Gastrocnemius medialis (tissue), 4 donors: ENCODE data around the gene NACC1. TPM values are rescaled to one million over a fixed set of nuclear protein-coding genes. Genes with fewer than 3 reads are reported as not detected.
A peak's percentile ranks its signal among the peaks of the same experiment; 100 is the strongest.

Experiments
- ATAC-seq, 2 donors: fragments of 150-250 bp; one replicate each; pipeline ENCODE4 v1.9.1; 2016
- DNase-seq, 2 donors: peaks; one replicate each; pipeline ENCODE4 v3.0.0-alpha.2; 2019
- H3K27ac ChIP-seq, 4 donors: fragments of 200-600 bp; sonication (generic); 1 replicate in 1 of 4; 2 replicates in 3 of 4; pipeline ENCODE4 v1.5.1; 2016 to 2018; ENCODE audit warnings: mild to moderate bottlenecking in 2 of 4, moderate library complexity in 1 of 4
- H3K27me3 ChIP-seq, 3 donors: fragments of 200-600 bp; sonication (generic) in 2 of 3; 1 replicate in 1 of 3; 2 replicates in 2 of 3; pipeline versions ENCODE4 v1.5.1 to v1.6.0; 2016 to 2019; ENCODE audit warnings: mild to moderate bottlenecking in 1 of 3, moderate library complexity in 1 of 3
- H3K36me3 ChIP-seq, 2 donors: fragments of 200-600 bp; sonication (generic) in 1 of 2; one replicate each; pipeline ENCODE4 v1.5.1; 2017 to 2018
- H3K4me1 ChIP-seq, 2 donors: fragments of 200-600 bp; sonication (generic) in 1 of 2; one replicate each; pipeline ENCODE4 v1.5.1; 2016 to 2017; ENCODE audit warnings: mild to moderate bottlenecking in 2 of 2
- H3K4me3 ChIP-seq, 4 donors: fragments of 200-600 bp; sonication (generic) in 3 of 4; 1 replicate in 1 of 4; 2 replicates in 3 of 4; pipeline ENCODE4 v1.5.1; 2016 to 2019; ENCODE audit warnings: mild to moderate bottlenecking in 2 of 4
- H3K9me3 ChIP-seq, 3 donors: fragments of 200-600 bp; sonication (generic) in 2 of 3; 1 replicate in 1 of 3; 2 replicates in 2 of 3; pipeline ENCODE4 v1.5.1; 2016 to 2019
- POLR2A ChIP-seq, 2 donors: fragments of 450-650 bp; IDR thresholded peaks; one replicate each; pipeline ENCODE4 v1.6.1; 2017; ENCODE audit warnings: antibody characterized with exemption in 2 of 2, mild to moderate bottlenecking in 2 of 2, moderate library complexity in 2 of 2
- in situ Hi-C, 4 donors: fragments of 200-750 bp; cut with MboI; loops; one replicate each; pipeline versions ENCODE4 v1.15.0 to v1.8.0; 2017; ENCODE audit warnings: low sequenced_read_pairs in 4 of 4
- intact Hi-C: fragments of 100-400 bp; cut with DNase I; formaldehyde crosslinking; loops from one replicate; pipeline ENCODE4 v1.15.1; 2023; ENCODE audit warnings: low total_unique reads
- total RNA-seq, 4 donors: library from RNA; depleted of rRNA; stranded (reverse); fragments of >200 nt; gene quantifications; one replicate each; pipeline versions ENCODE4 v1.1.0 to v1.2.3, GENCODE V29; 2016
- TF ChIP-seq, protein P1 (sequence below), 5 experiments: fragments of 450-650 bp in 3 of 5; fragments of 200-600 bp in 2 of 5; sonication (generic) in 2 of 5; IDR thresholded peaks in 4 of 5; conservative IDR thresholded peaks in 1 of 5; 1 replicate in 4 of 5; 2 replicates in 1 of 5; pipeline ENCODE4 v1.5.1; 2016 to 2019; ENCODE audit warnings: antibody characterized with exemption in 5 of 5, mild to moderate bottlenecking in 3 of 5, moderate library complexity in 3 of 5

The NACC1 gene
- total RNA-seq, 4 donors from 2014 or later = 36.3 to 81.3 (median 49.4) TPM

DNA sequence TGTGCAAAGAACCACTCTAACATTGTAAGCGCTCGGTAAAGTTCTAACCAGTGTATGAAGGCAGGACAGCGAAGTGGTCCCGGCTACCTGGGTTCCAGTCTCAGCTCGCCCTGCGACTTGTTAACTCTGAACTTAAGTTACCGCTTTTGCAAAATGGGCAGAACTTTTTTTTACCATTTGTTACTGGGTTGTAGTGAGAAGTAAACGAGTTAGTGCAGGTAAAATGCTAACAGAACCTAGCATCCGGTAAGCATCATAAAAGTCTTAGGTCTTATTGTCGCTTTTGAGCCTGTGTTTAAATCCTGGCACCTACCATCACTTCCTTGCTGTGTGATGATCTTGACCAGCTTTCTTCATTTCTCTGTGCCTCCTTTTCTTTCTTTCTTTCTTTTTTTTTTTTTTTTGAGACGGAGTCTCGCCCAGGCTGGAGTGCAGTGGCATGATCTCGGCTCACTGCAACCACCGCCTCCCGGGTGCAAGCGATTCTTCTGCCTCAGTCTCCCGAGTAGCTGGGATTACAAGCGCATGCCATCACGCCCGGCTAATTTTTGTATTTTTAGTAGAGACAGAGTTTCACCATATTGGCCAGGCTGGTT is 790 bp upstream of the NACC1 start:
- H3K27ac ChIP-seq = peak overlapping the region; percentile 79 to 93 (median 86)
- H3K36me3 ChIP-seq = peaks cover 0 to 27% of the 10 kb centered on the region in 2 donors
- no peaks in the 10 kb centered on the region for H3K9me3 ChIP-seq
- H3K4me1 ChIP-seq = peaks cover 28 to 36% of the 10 kb centered on the region in 2 donors
- intact Hi-C loops = loop anchor here (5.0 to 10.0 kb wide), 2 partner anchors 235 to 382 kb away; partner anchors contain the start of genes DNASE2, GET3 and TRIR
- peak; percentile 1 to 22 for ATAC-seq
- TF ChIP-seq POLR2A (IDR thresholded peaks at IDR 0.05) = no peak
- TF ChIP-seq, protein P1, sequence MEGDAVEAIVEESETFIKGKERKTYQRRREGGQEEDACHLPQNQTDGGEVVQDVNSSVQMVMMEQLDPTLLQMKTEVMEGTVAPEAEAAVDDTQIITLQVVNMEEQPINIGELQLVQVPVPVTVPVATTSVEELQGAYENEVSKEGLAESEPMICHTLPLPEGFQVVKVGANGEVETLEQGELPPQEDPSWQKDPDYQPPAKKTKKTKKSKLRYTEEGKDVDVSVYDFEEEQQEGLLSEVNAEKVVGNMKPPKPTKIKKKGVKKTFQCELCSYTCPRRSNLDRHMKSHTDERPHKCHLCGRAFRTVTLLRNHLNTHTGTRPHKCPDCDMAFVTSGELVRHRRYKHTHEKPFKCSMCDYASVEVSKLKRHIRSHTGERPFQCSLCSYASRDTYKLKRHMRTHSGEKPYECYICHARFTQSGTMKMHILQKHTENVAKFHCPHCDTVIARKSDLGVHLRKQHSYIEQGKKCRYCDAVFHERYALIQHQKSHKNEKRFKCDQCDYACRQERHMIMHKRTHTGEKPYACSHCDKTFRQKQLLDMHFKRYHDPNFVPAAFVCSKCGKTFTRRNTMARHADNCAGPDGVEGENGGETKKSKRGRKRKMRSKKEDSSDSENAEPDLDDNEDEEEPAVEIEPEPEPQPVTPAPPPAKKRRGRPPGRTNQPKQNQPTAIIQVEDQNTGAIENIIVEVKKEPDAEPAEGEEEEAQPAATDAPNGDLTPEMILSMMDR (IDR thresholded peaks at IDR 0.05 in 4 of 5, conservative IDR thresholded peaks at IDR 0.05 in 1 of 5) = no peak
- DNase-seq = no peak
- in situ Hi-C loops = loop anchor here in 1 of 4 donors (25.0 kb wide), 1 partner anchor 145 kb away; no protein-coding TSS in a partner anchor
- H3K27me3 ChIP-seq = no peaks in the 10 kb centered on the region
- H3K4me3 ChIP-seq = peak overlapping the region; percentile 79 to 100 (median 92)

DNA sequence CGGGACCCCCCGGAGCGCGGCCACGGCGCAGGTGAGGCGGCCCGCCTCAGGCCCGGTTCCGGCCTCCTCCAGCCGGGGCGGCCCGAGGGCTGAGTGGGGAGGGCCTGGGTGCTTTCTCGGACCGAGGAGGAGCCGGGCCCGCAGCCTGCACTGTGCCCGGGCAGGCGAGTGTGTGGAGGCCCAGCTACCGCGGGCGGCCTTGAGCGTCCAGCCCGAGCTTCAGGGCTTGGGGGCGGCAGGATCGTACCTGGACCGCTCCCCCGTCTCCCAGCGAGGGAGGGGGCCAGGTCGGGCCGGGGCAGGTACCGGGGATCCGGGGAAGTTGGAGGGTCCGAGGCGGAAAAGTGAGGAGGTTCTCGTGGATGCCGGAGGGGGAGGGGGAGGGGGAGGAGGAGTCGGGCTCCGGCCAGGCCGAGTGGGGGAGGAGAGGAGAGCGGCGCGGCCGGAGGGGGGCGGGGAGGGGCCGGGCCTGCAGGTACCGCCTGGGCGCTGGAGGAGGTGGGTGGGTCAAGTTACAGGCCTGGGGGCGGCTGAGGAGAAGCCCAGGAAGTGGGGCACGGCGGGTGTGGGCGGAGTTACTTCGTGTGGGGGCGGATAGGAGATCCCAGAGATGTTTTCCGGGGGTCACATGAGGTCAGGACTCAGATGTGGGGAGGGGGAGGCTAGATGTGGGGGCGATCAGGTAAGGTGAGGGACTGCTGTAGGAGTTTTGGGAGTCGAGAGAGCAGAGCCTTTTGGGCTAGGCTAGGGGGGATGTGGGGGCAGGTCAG is 545 bp downstream of the NACC1 start:
- H3K4me3 ChIP-seq = peak overlapping the region; percentile 84 to 95 (median 92)
- H3K9me3 ChIP-seq = no peaks in the 10 kb centered on the region
- no peak for TF ChIP-seq POLR2A (IDR thresholded peaks at IDR 0.05)
- TF ChIP-seq, protein P1 (IDR thresholded peaks at IDR 0.05 in 4 of 5, conservative IDR thresholded peaks at IDR 0.05 in 1 of 5) = no peak
- in situ Hi-C loops (loop anchor here in 1 of 4 donors (25.0 kb wide), 1 partner anchor 144 kb away; no protein-coding TSS in a partner anchor), intact Hi-C loops (loop anchor here (1.0 to 10.0 kb wide), 4 partner anchors 32 to 384 kb away; partner anchors contain the start of genes DNASE2, GET3, IER2 and STX10)
- peak; percentile 35 to 58 for DNase-seq
- peak overlapping the region; percentile 48 to 82 (median 74) for H3K27ac ChIP-seq
- ATAC-seq = peak in 1 of 2 donors; percentile 9
- no peaks in the 10 kb centered on the region for H3K27me3 ChIP-seq
- H3K4me1 ChIP-seq = peaks cover 28 to 36% of the 10 kb centered on the region in 2 donors
- peaks cover 0 to 13% of the 10 kb centered on the region in 2 donors for H3K36me3 ChIP-seq

DNA sequence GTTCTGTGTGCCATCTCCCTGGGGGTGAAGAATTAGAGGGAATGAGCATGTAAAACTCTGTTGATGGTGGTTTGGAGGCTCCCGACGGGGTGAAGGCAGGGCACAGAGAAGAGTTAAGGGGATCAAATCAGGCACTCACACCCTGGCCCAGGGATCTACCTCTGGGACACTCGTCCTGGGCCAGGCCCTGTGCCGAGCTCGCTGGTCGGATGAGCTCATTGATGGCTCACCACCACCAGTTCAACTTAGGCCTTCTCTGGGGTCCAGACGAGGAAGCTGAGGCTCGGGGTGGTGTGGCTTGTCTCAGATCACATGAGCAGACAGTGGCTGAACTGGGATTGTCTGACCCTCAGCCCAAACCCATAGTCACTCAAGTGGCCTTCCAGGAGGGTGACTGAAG is 1.6 kb downstream of the NACC1 start:
- Histone ChIP-seq H3K4me3 (peak overlapping the region; percentile 84 to 95 (median 92)), H3K27me3 (no peaks in the 10 kb centered on the region), H3K36me3 (peaks cover 0 to 3% of the 10 kb centered on the region in 2 donors), H3K27ac (peak overlapping the region in 3 of 4 donors; percentile 73 to 82 (median 75)), H3K9me3 (no peaks in the 10 kb centered on the region), H3K4me1 (peaks cover 28 to 35% of the 10 kb centered on the region in 2 donors)
- TF ChIP-seq, protein P1 (IDR thresholded peaks at IDR 0.05 in 4 of 5, conservative IDR thresholded peaks at IDR 0.05 in 1 of 5) = no peak
- no peak for TF ChIP-seq POLR2A (IDR thresholded peaks at IDR 0.05)
- DNase-seq (no peak), ATAC-seq (no peak)
- intact Hi-C loops = loop anchor here (5.0 to 10.0 kb wide), 2 partner anchors 237 to 385 kb away; partner anchors contain the start of genes DNASE2, GET3 and TRIR
- in situ Hi-C loops = loop anchor here in 1 of 4 donors (25.0 kb wide), 1 partner anchor 143 kb away; no protein-coding TSS in a partner anchor

DNA sequence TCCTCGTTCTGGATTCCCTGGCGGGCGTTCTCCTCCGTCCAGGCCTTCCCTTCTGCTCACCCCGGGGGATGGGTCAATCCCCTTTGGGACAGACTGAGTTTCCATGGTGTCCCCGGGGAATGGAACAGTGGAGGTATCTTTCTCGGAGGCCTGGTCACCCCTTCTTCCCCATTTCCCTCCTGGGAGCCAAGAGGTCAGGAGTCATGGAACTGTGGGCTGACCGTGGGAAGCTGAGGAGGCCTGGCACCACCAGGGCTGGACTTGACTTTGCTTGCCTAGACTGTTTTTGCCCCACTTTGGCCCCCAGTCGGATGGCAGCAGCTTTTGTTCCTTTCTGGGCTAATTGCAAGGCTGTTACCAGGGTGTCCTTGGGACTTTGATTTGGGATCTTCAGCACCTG is 2.0 kb downstream of the NACC1 start:
- in situ Hi-C loops (loop anchor here in 1 of 4 donors (25.0 kb wide), 1 partner anchor 142 kb away; no protein-coding TSS in a partner anchor), intact Hi-C loops (no loop called here)
- Histone ChIP-seq H3K9me3 (no peaks in the 10 kb centered on the region), H3K27ac (peak overlapping the region in 3 of 4 donors; percentile 30 to 75 (median 73)), H3K4me3 (no peak overlapping the region), H3K4me1 (peaks cover 28 to 31% of the 10 kb centered on the region in 2 donors), H3K27me3 (no peaks in the 10 kb centered on the region), H3K36me3 (no peaks in the 10 kb centered on the region)
- no peak for TF ChIP-seq POLR2A (IDR thresholded peaks at IDR 0.05)
- TF ChIP-seq, protein P1 (IDR thresholded peaks at IDR 0.05 in 4 of 5, conservative IDR thresholded peaks at IDR 0.05 in 1 of 5) = no peak
- DNase-seq = no peak
- ATAC-seq = no peak
